ENCODE measurements around the gene SH3RF3.
"Not testable (repeated sequence)": the region's sequence is repeated elsewhere in the genome, so short reads cannot be mapped to it uniquely, and the experiment has no call there.

Gene SH3RF3

GRCh38 chr2:109206569-109207146 is 77.7 kb downstream of the SH3RF3 start:
- no peak for DNase-seq

GRCh38 chr2:109207176-109207575 is 78.2 kb downstream of the SH3RF3 start:
- DNase-seq: no peak

- no peak for DNase-seq
Observed at GRCh38 chr2:109208071-109208950, 79.3 kb downstream of the SH3RF3 start.

- DNase-seq: no peak
Observed at GRCh38 chr2:109208951-109209335, 79.9 kb downstream of the SH3RF3 start.

GRCh38 chr2:109209412-109209811 is 80.4 kb downstream of the SH3RF3 start:
- no peak for DNase-seq

GRCh38 chr2:109209941-109210340 is 80.9 kb downstream of the SH3RF3 start:
- no peak for DNase-seq

- no peak for DNase-seq
Observed at GRCh38 chr2:109210431-109211200, 81.6 kb downstream of the SH3RF3 start.

- DNase-seq: no peak
Observed at GRCh38 chr2:109211315-109211714, 82.3 kb downstream of the SH3RF3 start.

- DNase-seq: no peak
Observed at GRCh38 chr2:109212836-109213563, 84.0 kb downstream of the SH3RF3 start.

GRCh38 chr2:109213646-109214433 is 84.8 kb downstream of the SH3RF3 start:
- peak; percentile 54 for DNase-seq

GRCh38 chr2:109214651-109215371 is 85.8 kb downstream of the SH3RF3 start:
- no peak for DNase-seq

GRCh38 chr2:109215866-109216265 is 86.9 kb downstream of the SH3RF3 start:
- DNase-seq: no peak

- no peak for DNase-seq
Observed at GRCh38 chr2:109216332-109216731, 87.3 kb downstream of the SH3RF3 start.

GRCh38 chr2:109217362-109218086 is 88.5 kb downstream of the SH3RF3 start:
- no peak for DNase-seq

- no peak for DNase-seq
Observed at GRCh38 chr2:109218087-109218791, 89.2 kb downstream of the SH3RF3 start.

GRCh38 chr2:109218792-109219126 is 89.8 kb downstream of the SH3RF3 start:
- no peak for DNase-seq

- DNase-seq: no peak
Observed at GRCh38 chr2:109220860-109221259, 91.9 kb downstream of the SH3RF3 start.

GRCh38 chr2:109221316-109221715 is 92.3 kb downstream of the SH3RF3 start:
- not testable (repeated sequence) for DNase-seq

GRCh38 chr2:109222422-109222821 is 93.4 kb downstream of the SH3RF3 start:
- DNase-seq: no peak

- no peak for DNase-seq
Observed at GRCh38 chr2:109222825-109223471, 93.9 kb downstream of the SH3RF3 start.

Measured in activated CD4-positive, alpha-beta T cell treated with anti-CD3 and anti-CD28 coated beads for 4 hours (primary cell).